Measurements from ENCODE around the gene CYP2E1. TPM values are rescaled to one million over a fixed set of nuclear protein-coding genes. Genes with fewer than 3 reads are reported as not detected.
A peak's percentile ranks its signal among the peaks of the same experiment; 100 is the strongest.

The CYP2E1 gene
- total RNA-seq, result 1 to 10 TPM in 5 of 10 donors, under 1 TPM in 3, not detected in 2; 0.47 to 2.0 (median 1.2) TPM
- under 1 TPM; 0.49 to 0.80 TPM for polyA plus RNA-seq
- long read RNA-seq, donor 1, partial matches to known transcripts, result 1 of 1 reads
- long read RNA-seq, donor 1, other reads (novel, unspliced or antisense), result 0 of 1 reads
- long read RNA-seq, donor 2, result 0 reads
- long read RNA-seq, donor 3, partial matches to known transcripts, result 0 of 2 reads
- long read RNA-seq, donor 3, other reads (novel, unspliced or antisense), result 2 of 2 reads

DNA sequence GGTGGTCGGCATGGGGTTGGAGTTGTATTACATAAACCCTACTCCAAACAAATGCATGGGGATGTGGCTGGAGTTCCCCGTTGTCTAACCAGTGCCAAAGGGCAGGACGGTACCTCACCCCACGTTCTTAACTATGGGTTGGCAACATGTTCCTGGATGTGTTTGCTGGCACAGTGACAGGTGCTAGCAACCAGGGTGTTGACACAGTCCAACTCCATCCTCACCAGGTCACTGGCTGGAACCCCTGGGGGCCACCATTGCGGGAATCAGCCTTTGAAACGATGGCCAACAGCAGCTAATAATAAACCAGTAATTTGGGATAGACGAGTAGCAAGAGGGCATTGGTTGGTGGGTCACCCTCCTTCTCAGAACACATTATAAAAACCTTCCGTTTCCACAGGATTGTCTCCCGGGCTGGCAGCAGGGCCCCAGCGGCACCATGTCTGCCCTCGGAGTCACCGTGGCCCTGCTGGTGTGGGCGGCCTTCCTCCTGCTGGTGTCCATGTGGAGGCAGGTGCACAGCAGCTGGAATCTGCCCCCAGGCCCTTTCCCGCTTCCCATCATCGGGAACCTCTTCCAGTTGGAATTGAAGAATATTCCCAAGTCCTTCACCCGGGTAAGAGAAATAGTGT lies at the start of gene CYP2E1:
Gene CYP2E1 (plus strand): TSS at position 407 of the 632 bp plus-strand sequence. CDS start 33 bp downstream, at position 440.
- peaks cover 5 to 26% (median 20%) of the 10 kb centered on the region in 9 donors for H3K4me1 ChIP-seq
- peak within 1 kb of the TSS; percentile 3 to 45 (median 30) for H3K4me3 ChIP-seq
- 66 to 71% methylated on average over 16 of the region's 16 CpGs for WGBS, 2 donors
- no peak within 1 kb of the TSS for H3K27ac ChIP-seq
- H3K27me3 ChIP-seq, result peaks cover 11 to 67% (median 51%) of the 10 kb centered on the region in 7 donors
- intact Hi-C loops (cut with DNase I), result loop anchor here in 6 of 10 donors (10.0 kb wide), 2 partner anchors 192 to 202 kb away; partner anchors contain the start of gene CALY (in 1 of the 6)
- no peaks in the 10 kb centered on the region for H3K36me3 ChIP-seq
- peaks cover 0 to 23% (median 17%) of the 10 kb centered on the region in 11 donors for H3K9me3 ChIP-seq
- TF ChIP-seq, protein P1, sequence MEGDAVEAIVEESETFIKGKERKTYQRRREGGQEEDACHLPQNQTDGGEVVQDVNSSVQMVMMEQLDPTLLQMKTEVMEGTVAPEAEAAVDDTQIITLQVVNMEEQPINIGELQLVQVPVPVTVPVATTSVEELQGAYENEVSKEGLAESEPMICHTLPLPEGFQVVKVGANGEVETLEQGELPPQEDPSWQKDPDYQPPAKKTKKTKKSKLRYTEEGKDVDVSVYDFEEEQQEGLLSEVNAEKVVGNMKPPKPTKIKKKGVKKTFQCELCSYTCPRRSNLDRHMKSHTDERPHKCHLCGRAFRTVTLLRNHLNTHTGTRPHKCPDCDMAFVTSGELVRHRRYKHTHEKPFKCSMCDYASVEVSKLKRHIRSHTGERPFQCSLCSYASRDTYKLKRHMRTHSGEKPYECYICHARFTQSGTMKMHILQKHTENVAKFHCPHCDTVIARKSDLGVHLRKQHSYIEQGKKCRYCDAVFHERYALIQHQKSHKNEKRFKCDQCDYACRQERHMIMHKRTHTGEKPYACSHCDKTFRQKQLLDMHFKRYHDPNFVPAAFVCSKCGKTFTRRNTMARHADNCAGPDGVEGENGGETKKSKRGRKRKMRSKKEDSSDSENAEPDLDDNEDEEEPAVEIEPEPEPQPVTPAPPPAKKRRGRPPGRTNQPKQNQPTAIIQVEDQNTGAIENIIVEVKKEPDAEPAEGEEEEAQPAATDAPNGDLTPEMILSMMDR (IDR thresholded peaks at IDR 0.05), result no peak
- no peak for ATAC-seq
- DNase-seq, result no peak

DNA sequence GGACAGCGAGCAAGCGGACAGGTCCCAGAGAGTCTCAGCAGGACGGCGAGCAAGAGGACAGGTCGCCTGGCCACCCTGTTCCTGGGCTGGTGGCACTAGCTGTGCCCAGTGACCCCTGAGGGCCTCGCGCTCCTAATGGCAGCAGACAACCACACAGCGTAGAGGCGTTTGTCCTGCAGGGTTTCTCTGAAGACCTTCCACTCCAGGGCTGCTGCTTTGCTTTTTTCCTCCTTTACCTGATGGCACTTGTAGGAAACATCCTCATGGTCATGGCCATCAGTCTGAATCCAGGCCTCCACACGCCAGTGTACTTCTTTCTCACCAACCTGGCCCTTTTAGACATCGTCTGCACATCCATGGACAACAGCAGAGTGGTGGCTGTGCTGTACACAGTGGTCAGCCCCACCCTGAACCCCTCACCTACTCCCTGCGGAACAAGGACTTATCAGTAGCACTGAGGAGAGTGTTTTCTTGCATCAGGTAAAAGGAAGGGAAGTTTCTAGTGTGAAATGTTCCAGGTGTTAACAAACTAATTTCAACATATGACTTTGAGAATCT lies 46.0 kb upstream of the CYP2E1 start:
- intact Hi-C loops (cut with DNase I), result no loop called here
- ATAC-seq (no peak), DNase-seq (no peak)
- Histone ChIP-seq H3K27ac (no peak overlapping the region), H3K4me3 (no peak overlapping the region), H3K27me3 (no peaks in the 10 kb centered on the region), H3K4me1 (no peaks in the 10 kb centered on the region), H3K9me3 (peaks cover 0 to 42% (median 16%) of the 10 kb centered on the region in 11 donors), H3K36me3 (no peaks in the 10 kb centered on the region)
- WGBS, 2 donors, result 82 to 85% methylated on average over 11 to 12 of the region's 12 CpGs
- TF ChIP-seq, protein P1 (IDR thresholded peaks at IDR 0.05), result no peak

DNA sequence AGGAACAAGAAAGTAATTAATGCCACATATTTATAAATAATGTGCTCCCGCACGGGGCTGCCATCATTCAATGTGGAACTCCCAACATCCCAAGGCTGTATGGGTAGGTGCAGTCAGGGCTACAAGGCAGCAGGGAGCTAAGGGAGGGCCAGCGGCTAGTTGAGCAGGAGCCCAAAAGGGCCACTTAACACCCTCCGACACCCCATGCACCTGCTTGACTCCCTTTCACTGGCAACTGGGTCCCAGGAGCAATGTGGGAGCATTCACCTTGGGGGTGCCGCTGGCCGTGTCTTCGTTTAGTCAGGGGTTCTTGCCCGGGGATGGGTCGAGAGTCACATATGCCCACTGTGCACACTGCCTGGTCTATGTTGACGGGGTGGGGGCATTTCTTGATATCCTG lies 45.5 kb upstream of the CYP2E1 start:
- Histone ChIP-seq H3K27ac (no peak overlapping the region), H3K9me3 (peaks cover 0 to 47% (median 16%) of the 10 kb centered on the region in 11 donors), H3K27me3 (no peaks in the 10 kb centered on the region), H3K36me3 (no peaks in the 10 kb centered on the region), H3K4me3 (no peak overlapping the region), H3K4me1 (no peaks in the 10 kb centered on the region)
- WGBS, 2 donors, result 77 to 89% methylated on average over 10 of the region's 10 CpGs
- DNase-seq, result no peak
- TF ChIP-seq, protein P1 (IDR thresholded peaks at IDR 0.05), result no peak
- intact Hi-C loops (cut with DNase I), result no loop called here
- no peak for ATAC-seq

DNA sequence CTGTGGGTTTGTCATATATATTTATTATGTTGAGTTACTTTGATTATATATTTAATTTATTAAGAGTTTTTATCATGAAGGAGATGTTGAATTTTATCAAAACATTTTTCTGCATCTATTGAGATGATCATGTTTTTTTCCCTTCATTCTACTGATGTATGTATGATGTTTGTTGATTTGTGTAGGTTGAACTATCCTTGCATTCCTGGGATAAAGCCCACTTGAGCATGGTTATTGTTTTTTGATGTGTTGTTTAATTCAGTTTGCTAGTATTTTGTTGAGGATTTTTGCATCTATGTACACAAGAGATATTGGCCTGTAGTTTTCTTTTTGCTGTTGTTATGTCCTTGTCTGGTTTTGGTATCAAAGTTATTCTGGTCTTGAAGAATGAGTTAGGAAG lies 42.3 kb upstream of the CYP2E1 start:
- Histone ChIP-seq H3K27ac (no peak overlapping the region), H3K9me3 (peaks cover 0 to 65% (median 26%) of the 10 kb centered on the region in 11 donors), H3K4me3 (no peak overlapping the region)

More for the DNA sequence above, 42.3 kb upstream of the CYP2E1 start:
- TF ChIP-seq, protein P1 (IDR thresholded peaks at IDR 0.05), result no peak
- intact Hi-C loops (cut with DNase I), result no loop called here
- Histone ChIP-seq H3K36me3 (no peaks in the 10 kb centered on the region), H3K4me1 (no peaks in the 10 kb centered on the region), H3K27me3 (no peaks in the 10 kb centered on the region)
- ATAC-seq, result no peak
- DNase-seq, result no peak

Data from heart right ventricle (tissue), 16 donors.